ENCODE measurements around the gene ZFHX2.

ZFHX2 gene

DNA sequence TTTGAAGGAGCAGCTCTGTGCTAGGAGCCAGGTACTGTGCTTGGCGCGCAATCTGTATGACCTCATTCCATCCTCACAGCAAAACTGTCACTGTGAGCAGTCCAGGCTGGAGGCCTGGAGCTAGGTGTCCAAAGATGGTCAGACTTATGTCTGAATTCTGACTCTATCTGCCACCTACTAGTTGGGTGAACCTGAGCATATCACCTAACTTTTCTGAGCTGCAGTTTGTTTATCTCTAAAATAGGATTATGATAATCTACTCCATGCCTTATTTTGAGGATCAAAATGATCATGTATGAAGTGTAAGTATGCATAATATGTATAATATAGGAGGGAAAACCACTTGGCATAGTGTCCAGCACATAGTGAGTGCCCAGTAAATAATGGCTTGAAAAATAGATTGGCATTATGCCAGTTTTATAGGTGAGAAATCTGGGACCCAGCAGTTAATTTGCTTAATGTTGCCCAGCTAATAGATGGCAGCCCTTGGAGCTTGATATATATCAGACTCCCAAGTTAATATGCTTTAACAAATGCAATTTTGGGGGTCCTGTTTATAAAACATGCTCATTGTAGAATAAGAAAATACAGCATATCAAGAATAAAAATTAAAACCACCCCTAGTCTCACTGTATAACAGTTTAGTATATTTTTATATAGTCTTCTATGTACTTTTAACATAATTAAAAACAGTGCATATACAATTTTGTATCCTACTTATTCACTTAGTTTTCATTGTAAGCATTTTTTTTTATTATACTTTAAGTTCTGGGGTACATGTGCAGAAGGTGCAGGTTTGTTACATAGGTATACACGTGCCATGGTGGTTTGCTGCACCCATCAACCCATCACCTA is 31.6 kb upstream of the ZFHX2 start:
- H3K4me3 ChIP-seq (ENCODE audit: low read depth, low read length): no peak overlapping the region
- TF ChIP-seq, protein P1, sequence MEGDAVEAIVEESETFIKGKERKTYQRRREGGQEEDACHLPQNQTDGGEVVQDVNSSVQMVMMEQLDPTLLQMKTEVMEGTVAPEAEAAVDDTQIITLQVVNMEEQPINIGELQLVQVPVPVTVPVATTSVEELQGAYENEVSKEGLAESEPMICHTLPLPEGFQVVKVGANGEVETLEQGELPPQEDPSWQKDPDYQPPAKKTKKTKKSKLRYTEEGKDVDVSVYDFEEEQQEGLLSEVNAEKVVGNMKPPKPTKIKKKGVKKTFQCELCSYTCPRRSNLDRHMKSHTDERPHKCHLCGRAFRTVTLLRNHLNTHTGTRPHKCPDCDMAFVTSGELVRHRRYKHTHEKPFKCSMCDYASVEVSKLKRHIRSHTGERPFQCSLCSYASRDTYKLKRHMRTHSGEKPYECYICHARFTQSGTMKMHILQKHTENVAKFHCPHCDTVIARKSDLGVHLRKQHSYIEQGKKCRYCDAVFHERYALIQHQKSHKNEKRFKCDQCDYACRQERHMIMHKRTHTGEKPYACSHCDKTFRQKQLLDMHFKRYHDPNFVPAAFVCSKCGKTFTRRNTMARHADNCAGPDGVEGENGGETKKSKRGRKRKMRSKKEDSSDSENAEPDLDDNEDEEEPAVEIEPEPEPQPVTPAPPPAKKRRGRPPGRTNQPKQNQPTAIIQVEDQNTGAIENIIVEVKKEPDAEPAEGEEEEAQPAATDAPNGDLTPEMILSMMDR (IDR thresholded peaks at IDR 0.05; ENCODE audit: low read depth, low read length): no peak

DNA sequence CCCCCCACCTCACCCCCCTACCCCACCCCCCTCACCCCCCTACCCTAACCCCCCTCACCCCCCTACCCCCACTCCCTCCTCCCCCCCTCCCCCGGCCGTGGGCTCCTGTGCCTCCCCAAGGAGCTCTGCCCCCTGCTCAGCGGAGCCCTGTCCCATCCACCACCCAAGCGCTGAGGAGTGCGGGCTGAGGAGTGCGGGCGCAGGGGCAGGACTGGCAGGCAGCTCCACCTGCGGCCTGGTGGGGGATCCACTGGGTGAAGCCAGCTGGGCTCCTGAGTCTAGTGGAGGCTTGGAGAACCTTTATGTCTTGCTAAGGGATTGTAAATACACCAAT is 29.4 kb upstream of the ZFHX2 start:
- TF ChIP-seq, protein P1 (IDR thresholded peaks at IDR 0.05; ENCODE audit: low read depth, low read length): no peak

DNA sequence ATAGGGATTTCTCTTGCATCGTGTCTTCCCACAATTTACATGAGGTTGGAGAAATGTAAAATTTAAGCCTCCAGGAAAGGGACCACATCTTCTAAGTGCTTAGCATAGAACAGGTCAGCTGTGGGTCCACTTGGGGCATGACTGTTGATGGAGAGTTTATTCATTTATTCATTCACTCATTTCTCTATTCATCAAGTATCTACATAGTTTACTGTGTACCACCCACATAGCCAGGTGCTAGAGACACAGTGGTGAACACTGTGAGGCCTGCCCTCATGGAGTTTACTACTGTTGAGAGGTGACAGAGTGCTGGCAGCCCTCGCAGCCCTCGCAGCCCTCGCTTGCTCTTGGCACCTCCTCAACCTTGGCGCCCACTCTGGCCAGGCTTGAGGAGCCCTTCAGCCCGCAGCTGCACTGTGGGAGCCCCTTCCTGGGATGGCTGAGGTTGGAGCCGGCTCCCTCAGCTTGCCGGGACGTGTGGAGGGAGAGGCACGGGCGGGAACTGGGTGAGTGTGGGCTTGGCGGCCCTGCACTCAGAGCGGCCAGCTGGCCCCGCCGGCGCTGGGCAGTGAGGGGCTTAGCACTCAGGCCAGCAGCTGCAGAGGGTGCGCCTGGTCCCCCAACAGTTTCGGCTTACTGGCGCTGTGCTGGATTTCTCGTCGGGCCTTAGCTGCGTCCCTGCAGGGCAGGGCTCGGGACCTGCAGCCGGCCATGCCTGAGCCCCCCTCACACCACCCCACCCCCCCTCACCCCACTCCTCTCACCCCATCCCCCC is 28.8 kb upstream of the ZFHX2 start:
- TF ChIP-seq, protein P1 (IDR thresholded peaks at IDR 0.05; ENCODE audit: low read depth, low read length): no peak
- no peak overlapping the region for H3K4me3 ChIP-seq (ENCODE audit: low read depth, low read length)

More for the DNA sequence above, 29.4 kb upstream of the ZFHX2 start:
- H3K4me3 ChIP-seq (ENCODE audit: low read depth, low read length): no peak overlapping the region

DNA sequence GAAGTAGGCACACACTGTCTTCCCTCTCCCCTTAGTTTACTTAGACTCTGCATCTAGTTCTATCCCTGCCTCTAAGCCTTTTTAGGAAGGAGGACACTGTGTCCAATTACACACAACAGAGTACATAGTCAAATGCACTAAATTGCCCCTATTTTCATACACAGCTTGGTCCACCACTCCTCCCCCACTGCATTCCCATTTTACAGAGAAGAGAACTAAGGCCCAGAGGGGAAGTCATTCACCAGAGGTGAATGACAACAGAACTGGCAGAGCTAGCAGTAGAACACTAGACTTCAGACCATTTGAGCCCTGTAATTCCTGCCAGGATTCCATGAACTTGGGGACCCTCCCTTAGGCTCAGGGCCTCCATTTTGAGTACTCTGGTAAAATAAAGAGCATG is 28.2 kb upstream of the ZFHX2 start:
- TF ChIP-seq, protein P1 (IDR thresholded peaks at IDR 0.05; ENCODE audit: low read depth, low read length): no peak
- no peak overlapping the region for H3K4me3 ChIP-seq (ENCODE audit: low read depth, low read length)

DNA sequence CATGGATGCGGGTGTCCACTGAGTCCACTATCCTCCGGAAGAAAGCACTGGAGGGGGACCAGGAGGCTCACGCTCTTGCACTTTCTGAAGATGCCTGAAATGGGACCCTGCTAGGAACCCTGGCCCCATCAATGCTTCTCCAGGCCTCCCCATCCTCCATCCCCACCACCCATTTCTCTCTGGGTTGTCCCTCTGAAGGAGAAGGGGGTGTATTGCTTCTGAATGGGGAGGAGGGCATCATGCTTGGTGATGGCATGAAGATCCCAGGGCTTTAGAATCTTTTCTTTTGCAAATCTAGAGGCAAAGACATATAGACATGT is 27.7 kb upstream of the ZFHX2 start:
- TF ChIP-seq, protein P1 (IDR thresholded peaks at IDR 0.05; ENCODE audit: low read depth, low read length): no peak
- no peak overlapping the region for H3K4me3 ChIP-seq (ENCODE audit: low read depth, low read length)

DNA sequence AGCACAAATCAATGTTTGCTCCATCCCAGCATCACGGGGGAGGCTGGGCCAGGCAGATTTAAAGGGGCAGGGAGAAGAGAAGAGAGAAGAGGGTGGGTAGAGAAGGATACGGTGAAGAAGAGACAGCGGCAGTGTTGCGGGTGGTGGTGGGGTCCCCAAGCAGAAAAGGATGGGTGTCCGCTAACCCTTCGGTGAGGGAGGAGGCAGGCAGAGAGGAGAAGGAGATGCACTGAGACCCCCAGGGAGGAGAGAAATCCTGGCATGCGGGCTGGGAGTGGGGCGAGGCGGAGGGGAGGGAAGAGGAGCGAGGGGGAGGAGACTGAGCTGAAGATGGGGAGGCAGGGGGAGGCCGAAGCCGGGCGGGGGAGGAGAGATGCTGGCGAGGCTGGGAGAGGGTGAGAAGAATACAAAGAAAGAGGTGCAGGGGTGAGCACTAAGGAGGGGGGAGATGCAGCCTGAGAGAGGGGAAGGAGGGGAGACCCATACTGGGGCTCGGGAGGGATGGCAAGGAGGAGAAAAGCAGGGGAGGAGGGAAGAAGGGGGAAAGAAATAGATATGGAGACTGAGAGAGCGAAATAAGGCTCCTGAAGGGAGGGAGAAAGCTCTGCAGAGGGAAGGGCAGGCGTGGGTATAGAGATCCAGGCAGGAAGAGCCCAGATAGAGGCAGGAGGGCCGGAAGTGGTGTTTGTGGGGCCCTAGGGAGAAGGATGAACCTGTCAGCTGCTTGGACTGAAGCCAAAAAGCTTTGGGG is 27.2 kb upstream of the ZFHX2 start, which contains the start of gene JPH4:
TSS of gene JPH4 (minus strand) at position 231 of the 751 bp plus-strand sequence. CDS start 1,337 bp downstream, outside the sequence.
- TF ChIP-seq, protein P1 (IDR thresholded peaks at IDR 0.05; ENCODE audit: low read depth, low read length): no peak
- no peak within 1 kb of the TSS for H3K4me3 ChIP-seq (ENCODE audit: low read depth, low read length)

Measured in WI38 (cell line).